HepG2 (cell line): Measurements from ENCODE around the gene CAMTA2. TPM values are rescaled to one million over a fixed set of nuclear protein-coding genes. Genes with fewer than 3 reads are reported as not detected.

Experiments
- ARID5B ChIP-seq: IDR thresholded peaks from 2 replicates; pipeline ENCODE4 v1.4.0; 2020; ENCODE audit warnings: mild to moderate bottlenecking, missing genetic modification reagents
- ATF1 ChIP-seq: IDR thresholded peaks from 2 replicates; pipeline ENCODE4 v1.6.1; 2016; ENCODE audit warnings: mild to moderate bottlenecking, control low read depth
- FOXA3 ChIP-seq: IDR thresholded peaks from 2 replicates; pipeline ENCODE4 v1.6.1; 2016; ENCODE audit warnings: missing genetic modification reagents, missing compliant biosample characterization
- IRF9 ChIP-seq: sonication (generic); formaldehyde crosslinking; IDR thresholded peaks from 2 replicates; pipeline ENCODE4 v1.8.0; 2022; ENCODE audit warnings: missing genetic modification reagents, mild to moderate bottlenecking, borderline replicate concordance
- SOX6 ChIP-seq, 2 experiments: fragments of 450-650 bp in 1 of 2; sonication (generic) in 1 of 2; formaldehyde crosslinking in 1 of 2; IDR thresholded peaks; 2 replicates each; pipeline versions ENCODE4 v1.4.0 to v1.6.1; 2017 to 2020; ENCODE audit warnings: antibody characterized with exemption in 1 of 2, mild to moderate bottlenecking in 1 of 2, missing genetic modification reagents in 1 of 2
- ZEB1 ChIP-seq: IDR thresholded peaks from 2 replicates; pipeline ENCODE4 v1.6.1; 2012; ENCODE audit warnings: mild to moderate bottlenecking, low read depth, inconsistent platforms; ENCODE audit not compliant: insufficient replicate concordance
- ZNF296 ChIP-seq: sonication (generic); formaldehyde crosslinking; conservative IDR thresholded peaks from 2 replicates; pipeline ENCODE4 v1.5.0; 2020; ENCODE audit warnings: mild to moderate bottlenecking, missing genetic modification reagents
- ZNF343 ChIP-seq: sonication (generic); formaldehyde crosslinking; IDR thresholded peaks from 2 replicates; pipeline ENCODE4 v1.4.0; 2020; ENCODE audit warnings: mild to moderate bottlenecking, missing genetic modification reagents
- ZNF431 ChIP-seq: sonication (generic); formaldehyde crosslinking; IDR thresholded peaks from 2 replicates; pipeline ENCODE4 v1.9.0; 2022; ENCODE audit warnings: missing genetic modification reagents, low read depth, mild to moderate bottlenecking, borderline replicate concordance
- ZNF44 ChIP-seq: sonication (generic); formaldehyde crosslinking; IDR thresholded peaks from 2 replicates; pipeline ENCODE4 v1.5.1; 2020; ENCODE audit warnings: mild to moderate bottlenecking, missing genetic modification reagents
- ZNF572 ChIP-seq: sonication (generic); formaldehyde crosslinking; IDR thresholded peaks from 2 replicates; pipeline ENCODE4 v1.5.1; 2020; ENCODE audit warnings: mild to moderate bottlenecking, missing genetic modification reagents
- polyA plus RNA-seq, 8 experiments: library from polyadenylated mRNA; depleted of rRNA in 3 of 8; stranded (reverse) in 7 of 8; unstranded in 1 of 8; fragments of >200 nt; fragmentation: Illumina TruSeq in 4 of 8; extraction: Trizol in 4 of 8; gene quantifications; 2 replicates each; pipeline versions ENCODE4 v1.2.1 to v1.2.3, GENCODE V29; 2011 to 2016; ENCODE audit warnings: low read depth in 4 of 8, missing spikeins in 1 of 8, mixed read lengths in 1 of 8; ENCODE audit not compliant: insufficient read depth in 1 of 8
- total RNA-seq, 5 experiments: library from RNA; depleted of rRNA; stranded (reverse); fragments of >200 nt; fragmentation: Illumina TruSeq; extraction: Trizol; gene quantifications; 2 replicates each; pipeline ENCODE4 v1.2.3, GENCODE V29; 2016; ENCODE audit warnings: low read depth in 1 of 5
- TF ChIP-seq, protein P1 (sequence below): sonication (generic); formaldehyde crosslinking; IDR thresholded peaks from 2 replicates; pipeline ENCODE4 v1.5.1; 2020; ENCODE audit warnings: missing genetic modification reagents, mild to moderate bottlenecking, borderline replicate concordance

The CAMTA2 gene
- total and polyA plus RNA-seq, 2 of the 13 experiments (the other 11 are each of a cell fraction or from before 2014, with no cell fraction given): 4.1 to 7.1 TPM

DNA sequence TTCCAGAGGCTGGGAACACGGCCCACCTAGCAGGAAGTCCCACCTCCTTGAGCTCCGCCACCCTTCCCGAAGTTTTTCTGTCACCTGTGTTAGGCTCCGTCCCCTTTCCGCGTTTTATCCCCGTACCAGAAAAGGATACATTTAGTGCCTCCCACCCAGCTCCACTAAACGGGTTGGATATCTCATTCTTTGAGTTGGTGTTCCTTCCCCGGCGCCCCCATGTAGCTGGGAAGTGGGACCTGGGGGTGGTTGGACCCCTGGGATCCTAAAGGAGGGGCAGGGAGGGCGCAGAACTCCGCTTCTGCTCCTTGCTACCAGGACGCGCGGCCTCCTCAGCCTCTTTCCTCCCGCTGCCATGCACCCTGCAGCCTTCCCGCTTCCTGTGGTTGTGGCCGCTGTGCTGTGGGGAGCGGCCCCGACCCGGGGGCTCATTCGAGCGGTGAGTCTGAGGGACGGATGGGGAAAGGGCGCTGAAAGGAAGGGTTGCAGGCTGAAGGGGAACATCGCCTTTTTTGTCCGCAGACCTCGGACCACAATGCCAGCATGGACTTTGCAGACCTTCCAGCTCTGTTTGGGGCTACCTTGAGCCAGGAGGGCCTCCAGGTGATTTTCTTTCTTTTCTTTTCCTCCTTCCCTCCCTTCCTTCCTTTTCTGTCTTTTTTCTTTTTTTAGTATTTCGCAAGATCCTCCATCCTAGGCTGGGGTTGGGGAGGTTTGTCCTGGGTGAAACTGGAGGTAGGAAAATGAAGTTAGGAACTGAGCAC, 46.7 kb downstream of the CAMTA2 start (continued):
- TF ChIP-seq ZEB1 (peak; percentile 23), ZNF572 (no peak), SOX6 (IDR thresholded peaks at IDR 0.05) (no peak), SOX6 (CRISPR knock-in tag; IDR thresholded peaks at IDR 0.05) (no peak; the same call in 1 of the 2 replicates), ATF1 (CRISPR knock-in tag) (no peak), ZNF44 (CRISPR knock-in tag) (no peak), ZNF431 (CRISPR knock-in tag) (no peak), ARID5B (CRISPR knock-in tag) (no peak), FOXA3 (CRISPR knock-in tag) (no peak), ZNF296 (no peak), IRF9 (CRISPR knock-in tag) (no peak), ZNF343 (CRISPR knock-in tag) (no peak)
- TF ChIP-seq, protein P1, sequence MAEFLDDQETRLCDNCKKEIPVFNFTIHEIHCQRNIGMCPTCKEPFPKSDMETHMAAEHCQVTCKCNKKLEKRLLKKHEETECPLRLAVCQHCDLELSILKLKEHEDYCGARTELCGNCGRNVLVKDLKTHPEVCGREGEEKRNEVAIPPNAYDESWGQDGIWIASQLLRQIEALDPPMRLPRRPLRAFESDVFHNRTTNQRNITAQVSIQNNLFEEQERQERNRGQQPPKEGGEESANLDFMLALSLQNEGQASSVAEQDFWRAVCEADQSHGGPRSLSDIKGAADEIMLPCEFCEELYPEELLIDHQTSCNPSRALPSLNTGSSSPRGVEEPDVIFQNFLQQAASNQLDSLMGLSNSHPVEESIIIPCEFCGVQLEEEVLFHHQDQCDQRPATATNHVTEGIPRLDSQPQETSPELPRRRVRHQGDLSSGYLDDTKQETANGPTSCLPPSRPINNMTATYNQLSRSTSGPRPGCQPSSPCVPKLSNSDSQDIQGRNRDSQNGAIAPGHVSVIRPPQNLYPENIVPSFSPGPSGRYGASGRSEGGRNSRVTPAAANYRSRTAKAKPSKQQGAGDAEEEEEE (CRISPR knock-in tag): no peak
